Brain microvascular endothelial cell (primary cell): ENCODE measurements around the gene AKR1D1.
A peak's percentile ranks its signal among the peaks of the same experiment; 100 is the strongest.
"Not testable (repeated sequence)": the region's sequence is repeated elsewhere in the genome, so short reads cannot be mapped to it uniquely, and the experiment has no call there.

ENCODE experiments used
- DNase-seq: peaks from one replicate; pipeline ENCODE4 v3.0.0-alpha.2; 2020
- H3K27ac ChIP-seq: fragments of 250-450 bp; sonication (Bioruptor Pico); 2 replicates; pipeline ENCODE4 v1.5.1; 2020; ENCODE audit warnings: mild to moderate bottlenecking, moderate library complexity
- H3K27me3 ChIP-seq: fragments of 250-450 bp; sonication (Bioruptor Pico); replicated peaks from 2 replicates; pipeline ENCODE4 v1.5.1; 2020; ENCODE audit warnings: mild to moderate bottlenecking
- H3K36me3 ChIP-seq: fragments of 250-450 bp; sonication (Bioruptor Pico); replicated peaks from 2 replicates; pipeline ENCODE4 v1.5.1; 2020; ENCODE audit warnings: mild to moderate bottlenecking
- H3K4me3 ChIP-seq: 2 replicates; pipeline ENCODE4 v1.5.1; 2011; ENCODE audit warnings: low read depth, mild to moderate bottlenecking, control low read depth, low read length, moderate library complexity
- in situ Hi-C: cut with HindIII; loops from 2 replicates; pipeline ENCODE4 v1.10.0; 2017; ENCODE audit warnings: low sequenced_read_pairs, low pct_ligation_motif_present
- TF ChIP-seq, protein P1 (sequence below): IDR thresholded peaks from 2 replicates; pipeline ENCODE4 v1.5.1; 2011; ENCODE audit warnings: low read depth, mild to moderate bottlenecking, moderate library complexity, low read length, control low read depth, inconsistent platforms; ENCODE audit errors: missing control alignments

AKR1D1 gene

DNA sequence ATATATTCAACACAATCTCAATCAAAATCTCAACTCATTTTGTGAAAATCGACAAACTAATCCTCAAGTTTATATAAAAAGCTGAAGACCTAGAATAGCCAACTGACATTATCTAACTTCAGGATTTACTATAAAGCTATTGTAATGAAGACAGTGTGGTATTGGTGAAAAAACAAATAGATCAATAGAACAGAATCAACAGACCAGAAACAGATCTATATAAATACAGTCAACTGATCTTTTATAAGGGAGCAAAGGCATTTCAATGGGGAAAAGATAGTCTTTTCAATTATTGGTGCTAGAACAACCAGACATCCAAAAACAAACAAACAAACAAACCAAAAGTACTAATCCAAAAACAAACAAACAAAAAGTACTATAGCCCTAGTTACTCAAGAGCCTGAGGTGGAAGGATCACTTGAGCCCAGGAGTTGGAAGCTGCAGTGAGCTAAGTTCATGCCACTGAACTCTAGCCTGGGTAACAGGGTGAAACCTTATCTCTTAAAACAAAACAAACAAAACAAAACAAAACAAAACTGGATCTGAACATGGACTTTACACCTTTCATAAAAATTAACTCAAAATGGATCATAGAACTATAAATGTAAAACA is 26.6 kb upstream of the AKR1D1 start:
- in situ Hi-C loops = no loop called here
- Histone ChIP-seq H3K36me3 (no peaks in the 10 kb centered on the region), H3K27ac (no peak overlapping the region), H3K4me3 (no peak overlapping the region), H3K27me3 (no peaks in the 10 kb centered on the region)
- no peak for DNase-seq
- TF ChIP-seq, protein P1, sequence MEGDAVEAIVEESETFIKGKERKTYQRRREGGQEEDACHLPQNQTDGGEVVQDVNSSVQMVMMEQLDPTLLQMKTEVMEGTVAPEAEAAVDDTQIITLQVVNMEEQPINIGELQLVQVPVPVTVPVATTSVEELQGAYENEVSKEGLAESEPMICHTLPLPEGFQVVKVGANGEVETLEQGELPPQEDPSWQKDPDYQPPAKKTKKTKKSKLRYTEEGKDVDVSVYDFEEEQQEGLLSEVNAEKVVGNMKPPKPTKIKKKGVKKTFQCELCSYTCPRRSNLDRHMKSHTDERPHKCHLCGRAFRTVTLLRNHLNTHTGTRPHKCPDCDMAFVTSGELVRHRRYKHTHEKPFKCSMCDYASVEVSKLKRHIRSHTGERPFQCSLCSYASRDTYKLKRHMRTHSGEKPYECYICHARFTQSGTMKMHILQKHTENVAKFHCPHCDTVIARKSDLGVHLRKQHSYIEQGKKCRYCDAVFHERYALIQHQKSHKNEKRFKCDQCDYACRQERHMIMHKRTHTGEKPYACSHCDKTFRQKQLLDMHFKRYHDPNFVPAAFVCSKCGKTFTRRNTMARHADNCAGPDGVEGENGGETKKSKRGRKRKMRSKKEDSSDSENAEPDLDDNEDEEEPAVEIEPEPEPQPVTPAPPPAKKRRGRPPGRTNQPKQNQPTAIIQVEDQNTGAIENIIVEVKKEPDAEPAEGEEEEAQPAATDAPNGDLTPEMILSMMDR = no peak

DNA sequence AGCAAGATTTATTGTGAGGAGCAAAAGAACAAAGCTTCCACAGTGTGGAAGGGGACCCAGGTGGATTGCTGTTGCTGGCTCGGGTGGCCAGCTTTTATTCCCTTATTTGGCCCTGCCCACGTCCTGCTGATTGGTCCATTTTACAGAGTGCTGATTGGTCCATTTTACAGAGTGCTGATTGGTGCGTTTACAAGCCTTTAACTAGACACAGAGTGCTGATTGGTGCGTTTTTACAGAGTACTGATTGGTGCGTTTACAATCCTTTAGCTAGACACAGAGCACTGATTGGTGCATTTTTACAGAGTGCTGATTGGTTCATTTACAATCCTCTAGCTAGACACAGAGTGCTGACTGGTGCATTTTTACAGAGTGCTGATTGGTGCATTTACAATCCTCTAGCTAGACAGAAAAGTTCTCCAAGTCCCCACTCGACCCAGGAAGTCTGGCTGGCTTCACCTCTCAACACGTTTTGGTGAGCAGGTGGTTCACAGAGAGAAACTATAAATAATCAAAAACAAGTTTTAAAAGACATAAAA is 24.5 kb upstream of the AKR1D1 start:
- H3K36me3 ChIP-seq, H3K27ac ChIP-seq, H3K27me3 ChIP-seq, in situ Hi-C loops, H3K4me3 ChIP-seq, DNase-seq: not testable (repeated sequence)

DNA sequence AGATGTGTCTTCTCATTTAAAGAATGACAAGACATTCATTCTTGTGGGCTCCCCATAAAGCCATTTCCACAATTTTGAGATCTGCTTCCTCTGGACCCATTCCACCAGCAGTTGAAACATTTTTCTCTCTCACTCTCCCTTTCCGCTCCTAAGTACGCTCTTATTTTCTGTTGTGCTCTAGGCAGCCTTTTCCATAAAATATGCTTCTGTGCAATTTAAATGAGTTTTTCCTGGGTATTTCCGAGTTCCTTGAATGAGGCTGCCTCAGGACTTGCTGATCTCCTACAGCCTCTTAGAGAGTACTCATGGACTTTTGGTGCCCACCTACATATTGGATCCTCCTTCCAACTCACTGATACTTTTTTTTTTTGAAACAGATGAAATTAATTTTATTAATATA is 23.6 kb upstream of the AKR1D1 start:
- no peak for DNase-seq
- in situ Hi-C loops = no loop called here
- H3K36me3 ChIP-seq = no peaks in the 10 kb centered on the region
- no peak overlapping the region for H3K4me3 ChIP-seq
- TF ChIP-seq, protein P1 = no peak
- H3K27ac ChIP-seq = no peak overlapping the region
- no peaks in the 10 kb centered on the region for H3K27me3 ChIP-seq

DNA sequence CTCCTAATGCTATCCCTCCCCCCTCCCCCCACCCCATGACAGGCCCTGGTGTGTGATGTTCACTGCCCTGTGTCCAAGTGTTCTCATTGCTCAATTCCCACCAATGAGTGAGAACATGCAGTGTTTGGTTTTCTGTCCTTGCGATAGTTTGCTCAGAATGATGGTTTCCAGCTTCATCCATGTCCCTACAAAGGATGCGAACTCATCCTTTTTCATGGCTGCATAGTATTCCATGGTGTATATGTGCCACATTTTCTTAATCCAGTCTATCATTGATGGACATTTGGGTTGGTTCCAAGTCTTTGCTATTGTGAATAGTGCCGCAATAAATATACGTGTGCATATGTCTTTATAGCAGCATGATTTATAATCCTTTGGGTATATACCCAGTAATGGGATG is 20.6 kb upstream of the AKR1D1 start:
- DNase-seq, H3K4me3 ChIP-seq, in situ Hi-C loops, H3K36me3 ChIP-seq, H3K27me3 ChIP-seq, H3K27ac ChIP-seq: not testable (repeated sequence)

DNA sequence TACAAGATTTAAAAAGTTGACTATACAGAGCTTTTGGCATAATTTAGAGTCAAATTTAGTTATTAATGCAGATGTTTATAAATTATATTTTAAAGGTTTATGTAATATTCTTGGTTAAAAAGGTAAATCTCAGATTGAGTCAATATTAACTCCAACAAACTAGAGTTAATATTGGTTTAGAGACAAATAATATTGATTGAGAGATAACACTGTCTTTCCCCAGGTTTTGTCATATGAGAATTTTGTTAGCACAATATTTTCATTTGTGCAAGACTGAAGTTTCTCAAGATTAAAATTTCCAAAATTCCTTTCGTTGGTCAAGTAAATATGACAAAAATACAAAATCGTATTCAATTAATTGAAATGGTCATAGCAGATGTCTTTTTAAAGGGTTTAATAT is 12.9 kb upstream of the AKR1D1 start:
- H3K27me3 ChIP-seq = no peaks in the 10 kb centered on the region
- no peaks in the 10 kb centered on the region for H3K36me3 ChIP-seq
- TF ChIP-seq, protein P1 = no peak
- no peak overlapping the region for H3K4me3 ChIP-seq
- no peak overlapping the region for H3K27ac ChIP-seq
- no peak for DNase-seq
- in situ Hi-C loops = no loop called here

DNA sequence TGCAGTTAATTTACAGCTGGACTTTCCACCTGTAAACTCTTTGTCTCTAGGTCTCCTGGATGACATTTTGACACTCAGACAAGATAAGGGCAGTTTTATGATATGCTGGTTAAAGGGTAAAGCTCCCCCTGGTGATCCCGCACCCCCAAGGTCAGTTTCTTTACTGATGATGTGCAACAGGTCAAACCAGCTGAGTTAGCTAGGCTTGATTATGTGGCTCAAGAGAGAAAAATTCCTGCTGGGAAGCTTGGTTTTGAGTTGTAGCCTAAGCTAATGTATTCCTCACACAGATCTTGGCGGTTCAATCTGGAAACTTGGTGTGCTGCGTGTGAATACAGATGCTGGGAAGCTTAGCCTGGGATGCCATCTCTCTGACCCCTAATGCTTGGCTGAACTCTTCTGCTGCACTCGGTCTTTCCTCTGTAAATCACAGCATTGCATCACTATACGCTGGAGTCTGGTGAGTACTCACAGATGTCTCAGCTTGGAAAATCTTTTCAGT is 11.4 kb upstream of the AKR1D1 start:
- in situ Hi-C loops = no loop called here

More for the DNA sequence above, 11.4 kb upstream of the AKR1D1 start:
- H3K36me3 ChIP-seq = no peaks in the 10 kb centered on the region
- H3K27ac ChIP-seq = no peak overlapping the region
- H3K4me3 ChIP-seq = no peak overlapping the region
- TF ChIP-seq, protein P1 = no peak
- H3K27me3 ChIP-seq = no peaks in the 10 kb centered on the region
- peak; percentile 1 for DNase-seq
